Left renal cortex interstitium (tissue), 4 donors: Measurements from ENCODE around the gene FOXC2. TPM values are rescaled to one million over a fixed set of nuclear protein-coding genes. Genes with fewer than 3 reads are reported as not detected.
A peak's percentile ranks its signal among the peaks of the same experiment; 100 is the strongest.

Experiments
- DNase-seq, 4 donors: peaks; one replicate each; pipeline ENCODE4 v3.0.0-alpha.2; 2013; ENCODE audit warnings: low read depth in 4 of 4, low spot score in 2 of 4, missing footprints in 1 of 4
- polyA plus RNA-seq, 4 donors: library from polyadenylated mRNA; unstranded; fragments of 120-200 nt; gene quantifications; one replicate each; pipeline ENCODE4 v1.2.1, GENCODE V29; 2013; ENCODE audit not compliant: insufficient read length in 4 of 4

FOXC2 gene
- 10 to 100 TPM; 37.9 to 61.0 (median 46.8) TPM for polyA plus RNA-seq

DNA sequence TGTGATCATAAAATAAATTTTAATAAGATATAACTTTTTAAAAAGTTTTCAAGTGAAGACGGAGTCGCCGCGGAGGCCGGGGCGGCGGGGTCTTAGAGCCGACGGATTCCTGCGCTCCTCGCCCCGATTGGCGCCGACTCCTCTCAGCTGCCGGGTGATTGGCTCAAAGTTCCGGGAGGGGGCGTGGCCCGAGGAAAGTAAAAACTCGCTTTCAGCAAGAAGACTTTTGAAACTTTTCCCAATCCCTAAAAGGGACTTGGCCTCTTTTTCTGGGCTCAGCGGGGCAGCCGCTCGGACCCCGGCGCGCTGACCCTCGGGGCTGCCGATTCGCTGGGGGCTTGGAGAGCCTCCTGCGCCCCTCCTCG lies at the start of gene FOXC2:
Gene FOXC2 (plus strand): TSS at position 229 of the 365 bp plus-strand sequence. CDS start 507 bp downstream, outside the sequence.
- DNase-seq: peak in 3 of 4 donors; percentile 93 to 95 (median 93)

DNA sequence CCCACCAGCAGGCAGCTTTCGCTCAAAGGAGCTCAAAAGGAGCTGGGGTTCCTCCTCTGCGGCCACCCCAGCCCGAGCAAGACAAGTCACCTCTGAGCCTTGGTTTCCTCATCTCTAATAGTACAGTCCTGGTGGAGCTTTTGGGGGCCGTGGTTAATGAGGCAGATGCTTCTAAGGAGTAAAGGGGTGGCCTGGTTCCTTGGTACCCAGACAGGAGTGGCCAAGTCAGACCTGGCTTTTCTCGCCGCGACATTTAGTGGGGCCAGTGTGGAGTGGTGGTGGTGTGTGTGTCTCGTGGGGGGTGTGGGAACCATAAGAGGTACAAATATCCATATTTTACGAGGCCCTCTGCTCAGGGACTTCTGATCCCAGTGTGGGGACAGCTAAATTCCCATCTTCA lies 49.6 kb upstream of the FOXC2 start:
- no peak for DNase-seq

DNA sequence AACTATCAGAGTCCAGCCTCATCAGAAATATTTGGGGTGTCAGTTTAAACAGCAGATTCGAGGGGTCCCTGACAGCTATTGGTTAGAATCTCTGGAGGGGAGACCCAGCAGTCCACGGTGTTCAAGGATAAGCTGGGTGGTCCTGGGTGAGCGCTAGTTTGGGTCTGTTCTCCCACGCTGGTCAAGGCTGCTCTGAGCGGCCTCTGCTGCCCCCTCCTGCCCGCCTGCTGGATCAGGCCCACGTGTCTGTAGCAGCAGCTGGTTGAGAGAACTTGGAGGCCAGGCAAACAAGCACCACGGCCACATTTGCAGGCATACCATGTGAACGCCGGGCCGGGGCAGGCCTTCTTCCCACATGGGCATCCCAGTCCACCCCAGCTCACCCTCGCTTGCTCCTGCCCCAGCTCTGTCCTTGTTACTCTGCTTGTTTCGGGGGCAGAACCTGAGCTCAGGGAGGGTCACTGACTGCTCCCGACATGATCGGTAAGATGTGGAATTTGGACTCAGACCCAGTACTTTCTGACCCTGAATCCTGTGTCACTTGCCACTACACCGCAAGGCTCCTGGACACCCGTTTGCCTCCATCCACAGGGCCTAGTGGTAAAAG lies 48.9 kb upstream of the FOXC2 start:
- no peak for DNase-seq

DNA sequence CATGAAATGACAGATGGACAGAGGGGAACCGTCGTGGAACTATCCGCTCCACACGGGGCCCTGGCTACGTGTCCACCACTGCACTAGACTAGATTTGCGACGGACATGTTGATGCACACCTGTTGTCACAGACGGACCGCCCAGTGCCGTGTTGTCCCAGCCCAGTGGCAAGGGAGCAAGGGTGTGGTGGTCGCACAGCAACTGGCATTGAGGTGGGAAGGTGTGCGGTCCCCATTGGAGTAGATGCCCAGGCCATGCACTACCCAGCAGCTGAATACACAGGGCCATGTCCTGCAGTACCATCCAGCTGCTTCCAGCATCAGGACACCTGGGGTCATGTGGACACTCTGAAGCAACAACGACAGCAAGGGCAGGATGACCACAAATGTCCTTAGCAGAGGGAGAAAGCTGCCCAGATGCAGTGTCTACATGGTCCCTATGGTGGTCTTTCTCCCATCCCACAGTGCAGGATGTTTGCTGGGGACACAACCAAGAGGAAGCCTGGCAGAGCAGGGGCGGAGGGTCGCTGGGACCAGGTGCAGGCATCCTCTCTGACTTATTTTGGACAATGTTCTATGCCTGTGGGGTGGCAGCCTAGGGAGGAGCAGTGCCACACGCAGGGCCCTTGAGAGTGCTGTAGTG lies 47.5 kb upstream of the FOXC2 start:
- no peak for DNase-seq

DNA sequence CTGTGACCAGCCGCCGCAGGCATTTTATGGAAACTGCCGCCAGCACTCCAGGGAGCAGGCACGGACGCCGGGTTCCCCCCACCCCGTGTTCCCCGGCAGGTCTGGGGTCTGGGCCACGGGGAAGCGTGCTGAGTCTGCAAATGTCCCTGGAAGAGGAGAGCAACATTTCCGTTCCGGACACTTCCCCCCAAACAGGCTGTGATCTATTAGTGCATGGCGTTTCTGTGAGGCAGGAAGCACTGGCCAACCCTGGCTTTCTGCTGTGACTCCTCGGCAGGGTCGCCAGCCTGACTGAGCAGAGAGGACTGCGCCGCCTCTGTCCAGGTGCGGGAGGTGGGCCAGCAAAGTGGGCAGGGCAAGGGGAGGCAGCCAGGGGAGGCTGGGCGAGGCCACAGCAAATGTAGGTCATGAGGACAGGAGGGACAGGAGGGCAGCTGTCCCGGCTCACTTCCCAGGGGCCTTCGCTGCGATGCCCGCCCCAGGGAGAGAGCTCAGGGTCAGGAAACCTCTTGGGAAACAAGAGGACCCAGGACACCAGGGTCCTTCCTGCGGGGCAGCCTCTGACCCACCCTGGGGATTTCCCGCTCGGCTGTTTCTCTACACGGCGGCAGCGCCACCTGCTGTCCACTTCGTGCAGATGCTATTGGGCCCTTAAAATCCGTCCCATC lies 46.8 kb upstream of the FOXC2 start:
- DNase-seq: no peak

DNA sequence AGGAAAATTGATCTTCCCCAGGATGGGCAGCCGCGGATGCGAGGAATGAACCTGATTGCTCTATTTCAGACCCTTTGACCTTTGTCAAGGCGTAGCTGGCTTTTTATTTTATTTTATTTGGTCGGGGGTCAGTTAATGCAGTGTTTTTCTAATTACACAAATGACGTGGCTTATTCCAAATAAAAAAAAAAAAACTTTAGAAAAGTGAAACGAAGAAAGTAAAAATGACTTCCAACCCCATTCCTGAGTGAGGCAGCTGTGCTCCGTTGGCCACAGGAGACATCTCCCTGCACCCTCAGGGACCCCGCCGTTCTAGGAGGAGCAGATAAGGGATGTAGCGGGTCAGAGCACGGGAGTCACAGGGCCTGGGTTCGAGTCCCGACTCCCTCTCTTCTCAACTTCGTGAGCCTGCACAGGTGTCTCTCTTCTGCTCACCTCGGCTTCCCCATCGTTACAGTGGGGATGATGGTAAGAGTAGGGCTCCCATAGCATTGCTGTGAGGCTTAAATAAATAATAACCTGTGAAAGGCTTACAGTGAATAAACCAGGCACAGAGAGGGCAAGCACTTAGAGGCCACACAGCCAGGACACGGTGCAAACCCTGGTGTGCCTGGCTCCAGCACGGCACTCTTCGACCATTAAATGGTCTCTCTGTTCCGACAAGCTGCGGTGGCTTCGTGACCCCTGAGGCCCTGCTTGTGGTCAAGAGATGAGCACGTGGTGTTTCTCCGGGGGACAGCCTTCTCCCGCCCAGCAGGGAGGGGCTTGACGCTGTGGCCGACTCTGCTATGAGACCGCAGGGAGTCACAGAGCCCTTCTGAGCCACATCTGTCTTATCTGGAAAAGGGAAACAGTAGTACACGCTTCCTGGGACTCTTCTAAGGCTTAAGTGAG lies 46.1 kb upstream of the FOXC2 start:
- DNase-seq: no peak

DNA sequence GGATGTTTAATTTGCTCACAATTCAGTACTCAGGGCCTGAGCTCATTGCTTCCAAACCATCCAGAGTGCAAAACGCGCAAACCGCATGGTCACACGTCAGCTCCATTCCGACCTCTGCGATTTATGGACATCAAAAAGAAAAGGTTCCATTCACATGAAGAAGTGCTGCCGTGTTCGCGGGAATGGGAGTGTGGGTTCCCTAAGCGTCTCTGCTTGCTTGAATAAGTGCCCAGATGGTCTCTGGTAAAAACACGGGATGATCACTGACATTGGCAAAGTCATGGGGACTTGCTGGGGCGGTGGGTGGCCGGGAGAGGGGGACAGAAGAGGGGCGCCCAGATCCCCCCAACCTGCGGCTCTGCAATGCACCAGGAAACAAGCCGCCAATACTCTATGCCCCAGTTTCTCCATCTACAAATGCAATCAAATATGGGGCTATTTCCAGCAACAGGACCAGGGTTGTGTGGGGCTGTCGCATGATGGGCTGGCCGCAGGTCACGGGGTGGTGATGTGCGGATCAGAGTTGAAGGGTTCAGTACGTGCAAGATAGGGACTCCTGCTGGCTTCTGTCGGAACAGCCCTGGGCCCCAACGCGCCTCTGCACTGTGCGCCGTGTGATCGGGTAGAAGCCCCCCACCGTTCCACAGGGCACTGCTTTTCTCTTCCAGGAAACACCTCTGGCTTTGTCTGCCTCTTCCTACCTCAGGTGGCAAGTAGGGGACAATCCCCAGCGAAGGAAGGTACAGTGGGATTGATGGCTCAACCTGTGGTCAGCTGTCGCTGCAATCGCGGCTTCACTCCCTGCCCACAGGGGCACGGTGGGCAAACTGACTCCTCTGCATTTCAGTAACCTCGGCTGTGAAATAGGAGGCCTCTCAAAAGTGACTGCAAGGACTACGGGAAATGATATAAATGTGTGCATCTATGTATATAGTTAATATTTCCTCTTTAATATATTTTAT lies 45.1 kb upstream of the FOXC2 start:
- DNase-seq: no peak

DNA sequence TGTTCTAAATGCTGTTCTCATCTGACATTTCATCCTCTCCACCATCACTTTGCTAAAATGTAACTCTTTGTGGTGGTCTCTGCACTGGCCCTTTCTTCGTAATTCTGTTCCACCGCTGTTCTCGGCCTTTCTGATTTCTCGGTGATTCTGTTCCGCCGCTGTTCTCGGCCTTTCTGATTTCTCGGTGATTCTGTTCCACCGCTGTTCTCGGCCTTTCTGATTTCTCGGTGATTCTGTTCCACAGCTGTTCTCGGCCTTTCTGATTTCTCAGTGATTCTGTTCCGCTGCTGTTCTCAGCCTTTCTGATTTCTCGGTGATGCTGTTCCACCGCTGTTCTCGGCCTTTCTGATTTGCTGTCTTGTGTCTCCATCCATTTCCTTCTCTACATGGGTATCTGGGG lies 44.0 kb upstream of the FOXC2 start:
- no peak for DNase-seq

DNA sequence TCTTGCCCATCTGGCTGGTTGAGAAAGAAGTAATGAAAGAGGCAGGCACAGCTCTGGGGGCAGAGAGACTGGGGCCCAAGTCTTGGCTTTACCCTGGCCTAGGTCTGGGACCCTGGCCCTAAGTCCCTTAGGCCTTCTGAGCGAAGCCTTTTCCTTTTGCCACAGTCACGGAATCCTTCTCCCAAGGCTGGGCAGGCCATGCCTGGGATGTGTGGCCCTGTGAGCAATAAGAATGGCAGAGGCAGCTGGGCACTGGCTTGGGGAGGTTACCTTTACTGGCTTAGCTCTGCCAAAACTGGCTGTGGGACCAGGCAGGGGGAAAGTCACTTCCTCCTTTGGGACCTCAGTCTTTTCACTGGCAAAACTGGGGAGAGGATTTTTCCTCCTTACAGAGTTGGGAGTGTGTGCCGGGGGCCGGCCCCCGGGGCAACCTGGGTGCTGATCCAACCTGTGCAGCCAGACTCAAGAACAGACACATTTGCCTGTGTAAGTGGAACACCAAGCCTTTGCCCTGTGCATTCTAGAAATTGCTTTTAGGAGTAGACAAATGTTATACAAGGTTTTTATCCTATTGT lies 43.4 kb upstream of the FOXC2 start:
- no peak for DNase-seq

DNA sequence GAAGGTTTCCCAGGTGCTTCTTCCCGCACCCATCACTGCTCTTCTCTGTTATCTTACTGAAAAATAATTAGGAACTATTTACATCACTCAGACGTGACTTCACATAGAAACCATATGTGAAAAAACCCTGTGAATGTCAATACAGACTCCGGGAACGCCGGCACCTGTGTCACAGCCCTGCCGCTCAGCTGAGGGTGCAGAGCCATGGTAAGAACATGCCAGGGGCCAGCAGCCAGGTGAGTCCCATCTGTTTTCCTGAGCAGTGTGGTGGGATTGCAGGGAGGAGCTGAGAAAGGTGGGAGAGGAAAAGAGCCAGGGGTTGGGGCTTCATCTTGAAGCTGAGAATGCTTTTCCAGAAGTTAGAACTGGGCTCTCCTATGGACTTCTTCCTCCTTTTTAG lies 42.6 kb upstream of the FOXC2 start:
- no peak for DNase-seq

DNA sequence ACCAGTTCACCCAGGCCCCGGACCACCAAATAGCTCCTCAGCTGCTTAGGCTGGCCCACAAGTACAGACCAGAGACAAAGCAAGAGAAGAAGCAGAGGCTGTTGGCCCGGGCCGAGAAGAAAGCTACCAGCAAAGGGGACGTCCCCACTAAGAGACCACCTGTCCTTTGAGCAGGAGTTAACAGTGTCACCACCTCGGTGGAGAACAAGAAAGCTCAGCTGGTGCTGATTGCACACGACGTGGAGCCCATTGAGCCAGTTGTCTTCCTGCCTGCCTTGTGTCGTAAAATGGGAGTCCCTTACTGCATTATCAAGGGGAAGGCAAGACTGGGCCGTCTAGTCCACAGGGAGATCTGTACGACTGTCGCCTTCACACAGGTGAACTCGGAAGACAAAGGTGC lies 40.9 kb upstream of the FOXC2 start:
- no peak for DNase-seq

DNA sequence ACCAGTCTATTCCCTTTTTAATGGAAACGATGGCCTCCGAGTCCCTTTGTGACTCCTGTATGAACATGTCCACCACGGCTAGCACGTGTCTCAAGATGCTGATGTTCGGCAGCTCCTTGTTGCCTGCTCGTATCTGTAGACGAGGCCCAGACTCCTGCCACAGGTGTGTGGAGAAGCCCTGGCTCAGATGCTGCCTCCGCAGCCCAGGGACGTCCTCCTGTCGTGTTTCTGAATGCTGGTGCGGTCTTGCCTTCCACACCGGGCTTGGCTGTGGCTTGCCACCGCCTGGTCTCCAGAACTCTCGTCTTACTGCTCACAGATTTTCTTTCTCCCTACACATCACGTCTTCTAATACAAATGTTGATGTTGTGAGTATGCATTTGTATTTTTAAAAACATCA lies 39.3 kb upstream of the FOXC2 start:
- DNase-seq: no peak

DNA sequence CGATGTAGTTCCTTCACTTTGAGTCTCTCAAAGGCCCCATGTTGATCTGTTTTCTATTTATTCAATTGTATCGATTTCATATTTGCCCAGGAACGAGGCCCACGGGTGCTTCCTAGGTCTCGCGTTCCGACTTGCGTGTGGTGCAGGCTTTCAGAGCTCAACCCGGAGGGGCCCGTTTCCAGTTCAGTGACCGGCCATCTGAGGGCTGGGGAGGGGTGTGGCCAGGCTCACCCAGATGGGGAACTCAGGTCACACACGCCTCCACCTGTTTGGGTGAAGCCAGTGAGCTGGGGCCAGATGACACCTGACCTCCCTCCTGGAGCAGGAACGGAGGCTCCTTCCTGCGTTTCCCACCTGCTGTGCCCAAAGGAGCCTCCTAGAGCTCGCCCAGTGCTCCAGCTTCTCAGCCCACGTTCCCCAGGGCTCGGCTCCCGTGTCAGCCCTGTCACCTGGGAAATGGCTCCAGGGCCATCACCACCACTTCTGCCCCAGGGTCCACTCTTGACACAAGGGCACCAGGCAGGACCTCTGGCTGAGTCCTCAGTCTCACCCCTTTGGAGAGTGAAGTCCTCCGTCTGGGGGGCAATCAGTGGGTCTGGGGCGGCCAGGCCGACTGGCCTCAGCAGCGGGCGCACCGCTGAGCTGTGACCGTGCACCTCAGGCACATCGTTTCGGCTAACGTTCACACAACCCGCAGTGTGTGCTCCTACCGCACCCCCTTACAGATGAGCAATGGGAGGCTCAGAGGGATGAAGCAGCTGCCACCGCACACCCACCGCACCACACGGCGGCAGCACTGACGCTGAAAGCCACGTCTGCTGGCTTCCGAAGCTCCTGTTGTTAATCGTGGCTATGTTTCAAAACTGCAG lies 38.3 kb upstream of the FOXC2 start:
- no peak for DNase-seq

DNA sequence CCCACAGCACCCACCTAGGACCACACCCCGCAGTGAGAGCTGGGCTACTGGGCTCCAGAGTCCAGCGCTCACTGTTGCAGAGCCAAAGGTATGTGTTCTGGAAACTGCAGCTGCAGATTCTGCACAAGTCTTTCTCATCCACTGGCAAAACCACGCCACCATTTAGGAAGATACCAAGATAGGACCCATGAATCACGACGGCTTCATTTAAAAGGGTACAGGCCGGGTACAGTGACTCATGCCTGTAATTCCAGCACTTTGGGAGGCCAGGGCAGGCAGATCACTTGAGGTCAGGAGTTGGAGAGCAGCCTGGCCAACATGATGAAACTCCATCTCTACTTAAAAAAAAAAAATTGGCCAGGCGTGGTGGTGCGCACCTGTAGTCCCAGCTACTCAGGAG lies 37.5 kb upstream of the FOXC2 start:
- DNase-seq: no peak

DNA sequence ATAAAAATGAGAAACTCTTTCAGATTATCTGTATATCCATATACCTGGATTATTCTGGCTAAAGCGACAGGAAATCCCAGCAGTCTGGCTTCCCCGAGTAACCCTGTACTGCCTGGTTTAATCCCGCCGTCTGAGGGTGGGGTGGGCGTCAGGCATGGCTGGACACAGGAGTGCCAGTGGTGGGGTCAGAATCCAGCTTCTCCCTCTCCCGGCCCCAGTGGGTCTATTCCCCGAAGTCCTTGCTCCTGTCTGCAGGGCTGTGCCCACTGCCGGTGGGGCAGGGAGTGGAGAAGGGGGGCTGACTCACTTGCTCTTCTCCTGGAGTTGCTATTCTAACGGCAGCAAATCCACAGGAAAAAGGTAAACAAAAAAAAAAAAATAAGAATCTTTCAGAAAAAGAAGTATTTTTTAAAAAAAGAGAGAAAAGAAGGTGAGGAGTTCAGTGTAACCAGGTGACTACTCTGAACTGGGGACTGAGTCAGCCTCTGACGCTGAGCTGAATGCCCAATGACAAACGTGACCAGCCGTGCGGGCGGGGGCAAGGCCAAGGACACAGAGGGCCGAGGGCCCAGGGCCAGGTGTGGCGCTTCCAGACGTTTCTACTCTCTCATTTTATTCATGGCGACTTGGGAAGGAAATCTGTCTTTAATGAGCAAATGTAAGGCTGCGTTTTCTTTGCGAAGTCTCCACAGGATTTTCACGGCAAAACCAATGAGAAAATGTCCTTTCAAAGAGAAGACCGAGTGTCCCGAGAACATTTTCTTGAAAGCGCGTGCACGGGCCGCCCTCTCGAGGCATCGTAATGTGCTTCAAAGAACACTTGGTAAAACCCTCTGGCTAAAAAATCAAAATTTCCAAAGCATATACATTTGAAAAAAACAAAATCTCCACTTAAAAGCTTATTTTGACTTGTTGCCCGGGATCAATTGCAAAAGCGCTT lies 36.1 kb upstream of the FOXC2 start:
- no peak for DNase-seq

DNA sequence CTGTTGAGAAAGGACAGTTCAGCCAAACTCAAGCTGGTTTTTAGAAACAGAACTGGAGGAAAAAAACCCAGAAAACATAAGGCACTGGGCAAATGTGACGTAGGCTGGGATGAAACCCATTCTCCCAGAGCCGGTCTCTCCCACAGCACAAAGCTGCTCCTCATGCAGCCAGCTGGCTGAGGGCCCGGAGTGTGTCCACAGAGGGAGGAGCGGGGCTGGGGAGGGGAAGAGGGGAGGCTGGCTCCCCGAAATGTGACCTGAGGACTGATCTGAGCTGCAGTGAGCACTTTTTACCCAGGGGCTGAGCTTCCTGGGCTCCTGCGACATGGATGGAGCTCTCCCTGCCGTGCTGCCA lies 35.5 kb upstream of the FOXC2 start:
- DNase-seq: no peak

DNA sequence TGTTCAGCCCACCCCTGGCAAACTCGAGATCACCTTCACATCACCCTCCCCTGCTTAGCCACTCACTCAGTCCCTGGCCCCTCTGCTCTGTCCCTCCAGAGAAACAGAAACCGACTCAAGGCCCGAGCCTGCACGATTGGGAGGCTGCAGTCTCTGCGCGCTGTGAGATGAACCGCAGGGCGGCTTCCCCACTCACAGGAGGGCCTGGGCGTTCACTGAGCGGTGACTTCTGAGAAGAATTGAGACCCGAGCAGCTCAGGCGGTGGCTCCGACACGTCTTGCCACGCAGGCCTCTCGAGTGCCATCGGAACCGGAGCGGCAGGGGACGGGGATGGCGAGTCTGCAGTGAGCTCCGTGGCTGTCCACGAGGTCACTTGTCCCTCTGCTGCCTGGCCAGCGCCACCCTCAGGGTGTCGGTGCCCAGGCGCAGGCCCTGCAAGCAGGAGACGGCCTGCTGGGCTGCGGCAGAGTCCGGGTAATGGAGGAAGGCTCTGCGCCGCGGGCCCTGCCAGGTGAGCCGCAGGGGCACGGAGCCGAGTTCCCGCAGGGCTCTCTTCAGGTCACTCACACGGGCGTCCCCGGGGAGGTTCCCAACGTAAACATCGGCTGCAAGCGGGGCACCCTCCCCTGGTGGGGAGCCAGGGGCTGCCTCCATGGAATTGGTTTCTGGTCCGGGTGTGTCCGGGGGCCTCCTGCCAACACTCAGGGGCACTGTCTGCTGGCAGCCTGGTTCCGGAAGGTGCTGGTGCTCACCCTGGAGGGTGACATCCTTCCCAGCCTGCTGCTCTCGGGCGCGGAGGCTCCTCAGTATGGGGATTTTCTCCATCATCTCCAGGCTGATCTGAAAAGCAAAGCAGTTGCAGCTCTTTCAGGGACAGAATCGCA lies 34.7 kb upstream of the FOXC2 start:
- DNase-seq: no peak
